DOHH2 (cell line): ENCODE data around the gene NDUFAF7.

Experiments used
- CTCF ChIP-seq: fragments of 200-600 bp; sonication (generic); IDR thresholded peaks from one replicate; pipeline ENCODE4 v1.5.1; 2014; ENCODE audit warnings: antibody characterized with exemption, mild to moderate bottlenecking, low read depth, low read length; ENCODE audit not compliant: poor library complexity, severe bottlenecking
- EZH2phosphoT487 ChIP-seq: fragments of 200-600 bp; sonication (generic); IDR thresholded peaks from 2 replicates; pipeline ENCODE4 v1.6.1; 2017; ENCODE audit warnings: borderline replicate concordance, mild to moderate bottlenecking, antibody characterized with exemption, low read length, moderate library complexity, mixed read lengths

- TF ChIP-seq EZH2phosphoT487 (no peak), CTCF (no peak)
Measured at GRCh38 chr2:37276291-37276690, 44.8 kb downstream of the NDUFAF7 start.
